K562 (cell line): ENCODE measurements around the gene MACROH2A2. TPM values are rescaled to one million over a fixed set of nuclear protein-coding genes. Genes with fewer than 3 reads are reported as not detected.

Experiments used
- FOXJ2 ChIP-seq: fragments of 200-800 bp; sonication (Bioruptor generic); IDR thresholded peaks from 2 replicates; pipeline ENCODE4 v1.6.1; 2016; ENCODE audit warnings: missing genetic modification characterization, missing compliant biosample characterization
- HOMEZ ChIP-seq: fragments of 250-450 bp; sonication (Bioruptor Pico); IDR thresholded peaks from 2 replicates; pipeline ENCODE4 v1.4.0; 2020; ENCODE audit warnings: mild to moderate bottlenecking, moderate library complexity
- LEF1 ChIP-seq: fragments of 450-650 bp; IDR thresholded peaks from 2 replicates; pipeline ENCODE4 v1.6.1; 2016; ENCODE audit warnings: mild to moderate bottlenecking
- SNRNP70 ChIP-seq: fragments of 200-400 bp; formaldehyde crosslinking; optimal IDR thresholded peaks from 2 replicates; pipeline ENCODE3; 2017; ENCODE audit warnings: low read depth, low read length
- ZBTB49 ChIP-seq: sonication (generic); formaldehyde crosslinking; IDR thresholded peaks from 2 replicates; pipeline ENCODE4 v1.8.0; 2022; ENCODE audit warnings: missing genetic modification reagents, mild to moderate bottlenecking, borderline replicate concordance
- ZNF274 ChIP-seq: IDR thresholded peaks from 2 replicates; pipeline ENCODE4 v1.6.1; 2011; ENCODE audit warnings: low read depth, mild to moderate bottlenecking, low read length, moderate library complexity, borderline replicate concordance
- ZNF644 ChIP-seq: fragments of 200-800 bp; sonication (Bioruptor generic); IDR thresholded peaks from 2 replicates; pipeline ENCODE4 v1.6.1; 2016; ENCODE audit warnings: low read depth, missing genetic modification characterization, missing compliant biosample characterization
- ZZZ3 ChIP-seq: fragments of 450-650 bp; IDR thresholded peaks from 2 replicates; pipeline ENCODE4 v1.6.1; 2016; ENCODE audit warnings: antibody characterized with exemption, mild to moderate bottlenecking, moderate library complexity
- polyA plus RNA-seq, 8 experiments: library from polyadenylated mRNA; depleted of rRNA in 4 of 8; stranded (reverse) in 5 of 8; unstranded in 3 of 8; fragments of >200 nt; fragmentation: Nextera tagmentation in 2 of 8; fragmentation: Illumina TruSeq in 1 of 8; extraction: Ambion mirVana in 2 of 8; extraction: Trizol in 1 of 8; gene quantifications; 2 replicates each; pipeline versions ENCODE4 v1.2.1 to v1.2.3, GENCODE V29; 2011 to 2014; ENCODE audit warnings: inconsistent platforms in 1 of 8, missing spikeins in 1 of 8
- total RNA-seq, 7 experiments: library from RNA; depleted of rRNA in 6 of 7; stranded (reverse); fragments of >200 nt in 6 of 7; fragmentation: Illumina TruSeq in 2 of 7; extraction: Trizol in 2 of 7; gene quantifications; 2 replicates each; pipeline versions ENCODE4 v1.2.1 to v1.2.3, GENCODE V29; 2011 to 2021; ENCODE audit warnings: low replicate concordance in 1 of 7
- TF ChIP-seq, protein P1 (sequence below): fragments of 450-650 bp; IDR thresholded peaks from 2 replicates; pipeline ENCODE4 v1.6.1; 2016; ENCODE audit warnings: mild to moderate bottlenecking

MACROH2A2 gene
- total and polyA plus RNA-seq, 9 of the 15 experiments (the other 6 are each of a cell fraction or from before 2014, with no cell fraction given) = 0.07 TPM; not detected in 8

DNA sequence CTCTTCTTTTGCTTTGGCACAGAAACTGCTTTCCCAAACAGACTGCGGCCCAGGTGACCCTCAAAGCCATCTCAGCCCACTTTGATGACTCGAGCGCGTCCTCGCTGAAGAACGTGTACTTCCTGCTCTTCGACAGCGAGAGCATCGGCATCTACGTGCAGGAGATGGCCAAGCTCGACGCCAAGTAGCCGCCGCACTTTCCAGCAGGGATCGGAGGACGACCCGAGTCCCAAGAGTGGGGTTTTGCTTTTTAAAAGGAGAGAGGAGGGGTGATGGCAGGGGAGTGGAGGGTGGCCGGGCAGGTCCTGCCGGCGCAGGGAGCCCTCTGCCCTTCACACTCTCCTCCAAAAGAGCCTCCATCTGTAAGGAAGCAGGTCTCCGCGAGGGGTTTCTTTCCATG lies 58.9 kb downstream of the MACROH2A2 start (continued):
- TF ChIP-seq, protein P1, sequence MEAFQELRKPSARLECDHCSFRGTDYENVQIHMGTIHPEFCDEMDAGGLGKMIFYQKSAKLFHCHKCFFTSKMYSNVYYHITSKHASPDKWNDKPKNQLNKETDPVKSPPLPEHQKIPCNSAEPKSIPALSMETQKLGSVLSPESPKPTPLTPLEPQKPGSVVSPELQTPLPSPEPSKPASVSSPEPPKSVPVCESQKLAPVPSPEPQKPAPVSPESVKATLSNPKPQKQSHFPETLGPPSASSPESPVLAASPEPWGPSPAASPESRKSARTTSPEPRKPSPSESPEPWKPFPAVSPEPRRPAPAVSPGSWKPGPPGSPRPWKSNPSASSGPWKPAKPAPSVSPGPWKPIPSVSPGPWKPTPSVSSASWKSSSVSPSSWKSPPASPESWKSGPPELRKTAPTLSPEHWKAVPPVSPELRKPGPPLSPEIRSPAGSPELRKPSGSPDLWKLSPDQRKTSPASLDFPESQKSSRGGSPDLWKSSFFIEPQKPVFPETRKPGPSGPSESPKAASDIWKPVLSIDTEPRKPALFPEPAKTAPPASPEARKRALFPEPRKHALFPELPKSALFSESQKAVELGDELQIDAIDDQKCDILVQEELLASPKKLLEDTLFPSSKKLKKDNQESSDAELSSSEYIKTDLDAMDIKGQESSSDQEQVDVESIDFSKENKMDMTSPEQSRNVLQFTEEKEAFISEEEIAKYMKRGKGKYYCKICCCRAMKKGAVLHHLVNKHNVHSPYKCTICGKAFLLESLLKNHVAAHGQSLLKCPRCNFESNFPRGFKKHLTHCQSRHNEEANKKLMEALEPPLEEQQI = no peak
- TF ChIP-seq ZNF274 (no peak), ZBTB49 (CRISPR knock-in tag) (no peak), ZZZ3 (no peak), ZNF644 (tag) (no peak), FOXJ2 (tag) (no peak), SNRNP70 (no peak), HOMEZ (CRISPR knock-in tag) (no peak), LEF1 (no peak)
